Femur (tissue), 1 donor: Measurements from ENCODE around the gene CACUL1.
A peak's percentile ranks its signal among the peaks of the same experiment; 100 is the strongest.
"Not testable (repeated sequence)": the region's sequence is repeated elsewhere in the genome, so short reads cannot be mapped to it uniquely, and the experiment has no call there.

Source experiments
- DNase-seq: peaks from one replicate; pipeline ENCODE4 v3.0.0-alpha.2; 2017

CACUL1 gene

GRCh38 chr10:118768041-118768919, 13.5 kb upstream of the CACUL1 start:
- DNase-seq: no peak

- no peak for DNase-seq
Measured at GRCh38 chr10:118767297-118768040, 12.7 kb upstream of the CACUL1 start.

- DNase-seq: no peak
Measured at GRCh38 chr10:118764195-118764594, 9.4 kb upstream of the CACUL1 start.

- DNase-seq: no peak
Measured at GRCh38 chr10:118763202-118763988, 8.6 kb upstream of the CACUL1 start.

GRCh38 chr10:118760265-118760664, 5.5 kb upstream of the CACUL1 start:
- no peak for DNase-seq

GRCh38 chr10:118758449-118758848, 3.7 kb upstream of the CACUL1 start:
- no peak for DNase-seq

- peak; percentile 64 for DNase-seq
Measured at GRCh38 chr10:118754229-118754555, 578 bp downstream of the CACUL1 start.

GRCh38 chr10:118753331-118754228, 1.2 kb downstream of the CACUL1 start:
- DNase-seq: no peak

- DNase-seq: no peak
Measured at GRCh38 chr10:118752409-118752808, 2.4 kb downstream of the CACUL1 start.

- no peak for DNase-seq
Measured at GRCh38 chr10:118751265-118751664, 3.5 kb downstream of the CACUL1 start.

GRCh38 chr10:118748041-118748440, 6.7 kb downstream of the CACUL1 start:
- DNase-seq: no peak

GRCh38 chr10:118746246-118746645, 8.5 kb downstream of the CACUL1 start:
- no peak for DNase-seq

GRCh38 chr10:118745056-118745455, 9.7 kb downstream of the CACUL1 start:
- no peak for DNase-seq

GRCh38 chr10:118744346-118744918, 10.3 kb downstream of the CACUL1 start:
- not testable (repeated sequence) for DNase-seq

- DNase-seq: no peak
Measured at GRCh38 chr10:118742782-118743181, 12.0 kb downstream of the CACUL1 start.

GRCh38 chr10:118742032-118742431, 12.7 kb downstream of the CACUL1 start:
- no peak for DNase-seq

- no peak for DNase-seq
Measured at GRCh38 chr10:118738406-118738805, 16.4 kb downstream of the CACUL1 start.

- DNase-seq: no peak
Measured at GRCh38 chr10:118737603-118738302, 17.0 kb downstream of the CACUL1 start.

GRCh38 chr10:118735294-118735693, 19.5 kb downstream of the CACUL1 start:
- no peak for DNase-seq

- no peak for DNase-seq
Measured at GRCh38 chr10:118734475-118734874, 20.3 kb downstream of the CACUL1 start.
